LNCAP (cell line): ENCODE results near the gene GLI3.

ENCODE experiments used
- TF ChIP-seq, protein P1 (sequence below): fragments of 450-650 bp; IDR thresholded peaks from 2 replicates; pipeline ENCODE4 v1.5.1; 2017; ENCODE audit warnings: mild to moderate bottlenecking

GLI3 gene

DNA sequence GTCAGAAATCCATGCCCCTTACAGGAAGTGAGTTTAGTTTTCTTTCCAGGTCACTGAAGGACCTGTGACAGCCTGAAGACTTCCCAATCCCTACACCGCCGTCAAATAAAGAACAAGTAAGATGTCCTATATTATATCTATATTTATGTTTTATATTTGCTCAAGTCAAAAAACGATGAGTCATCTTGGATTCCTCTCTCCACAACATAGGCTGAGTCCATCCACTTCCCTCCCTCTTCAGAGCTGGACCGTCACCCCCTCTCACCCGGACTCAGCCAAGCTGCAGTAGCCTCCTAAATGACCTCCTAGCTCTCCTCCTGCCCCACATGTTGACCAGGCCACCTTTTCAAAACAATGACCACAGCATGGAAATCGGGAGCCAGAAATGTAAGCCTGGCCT, 53.5 kb downstream of the GLI3 start:
- TF ChIP-seq, protein P1, sequence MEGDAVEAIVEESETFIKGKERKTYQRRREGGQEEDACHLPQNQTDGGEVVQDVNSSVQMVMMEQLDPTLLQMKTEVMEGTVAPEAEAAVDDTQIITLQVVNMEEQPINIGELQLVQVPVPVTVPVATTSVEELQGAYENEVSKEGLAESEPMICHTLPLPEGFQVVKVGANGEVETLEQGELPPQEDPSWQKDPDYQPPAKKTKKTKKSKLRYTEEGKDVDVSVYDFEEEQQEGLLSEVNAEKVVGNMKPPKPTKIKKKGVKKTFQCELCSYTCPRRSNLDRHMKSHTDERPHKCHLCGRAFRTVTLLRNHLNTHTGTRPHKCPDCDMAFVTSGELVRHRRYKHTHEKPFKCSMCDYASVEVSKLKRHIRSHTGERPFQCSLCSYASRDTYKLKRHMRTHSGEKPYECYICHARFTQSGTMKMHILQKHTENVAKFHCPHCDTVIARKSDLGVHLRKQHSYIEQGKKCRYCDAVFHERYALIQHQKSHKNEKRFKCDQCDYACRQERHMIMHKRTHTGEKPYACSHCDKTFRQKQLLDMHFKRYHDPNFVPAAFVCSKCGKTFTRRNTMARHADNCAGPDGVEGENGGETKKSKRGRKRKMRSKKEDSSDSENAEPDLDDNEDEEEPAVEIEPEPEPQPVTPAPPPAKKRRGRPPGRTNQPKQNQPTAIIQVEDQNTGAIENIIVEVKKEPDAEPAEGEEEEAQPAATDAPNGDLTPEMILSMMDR, result no peak

DNA sequence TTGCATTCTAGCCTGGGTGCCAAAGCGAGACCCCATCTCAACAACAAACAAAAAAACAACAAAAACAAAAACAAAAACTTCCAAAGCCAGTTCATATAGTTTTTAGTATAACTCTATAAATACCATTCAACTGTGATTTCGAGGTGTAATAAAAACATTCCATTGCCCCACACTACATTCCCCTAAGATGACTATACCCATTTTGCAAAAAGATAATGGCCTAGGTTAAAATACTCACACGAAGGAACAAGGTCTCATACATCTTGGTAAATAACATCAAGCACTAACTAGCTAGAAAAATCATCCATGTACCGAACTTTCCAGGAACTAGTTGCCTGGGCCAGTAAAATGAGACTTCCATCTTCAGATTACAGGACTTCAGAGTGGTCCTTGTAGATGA, 55.4 kb downstream of the GLI3 start:
- TF ChIP-seq, protein P1, result no peak

DNA sequence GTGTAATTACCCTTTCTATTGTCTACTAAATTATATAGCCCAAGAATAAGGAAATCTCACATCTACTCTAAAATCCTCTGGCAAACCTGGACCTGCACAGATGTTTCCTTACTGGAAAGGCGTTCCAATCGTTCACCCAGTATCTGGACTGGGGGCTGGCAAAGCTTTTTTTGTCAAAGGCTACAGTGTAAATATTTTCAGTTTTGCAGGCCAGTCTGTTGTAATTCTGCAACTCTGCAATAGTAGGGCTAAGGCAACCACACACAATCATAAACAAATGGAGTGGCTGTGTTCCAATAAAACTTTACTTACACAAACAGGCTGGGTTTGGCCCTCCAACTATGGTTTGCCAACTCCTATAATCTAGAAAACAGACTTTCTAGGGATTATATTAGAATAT, 56.2 kb downstream of the GLI3 start:
- TF ChIP-seq, protein P1, result no peak

DNA sequence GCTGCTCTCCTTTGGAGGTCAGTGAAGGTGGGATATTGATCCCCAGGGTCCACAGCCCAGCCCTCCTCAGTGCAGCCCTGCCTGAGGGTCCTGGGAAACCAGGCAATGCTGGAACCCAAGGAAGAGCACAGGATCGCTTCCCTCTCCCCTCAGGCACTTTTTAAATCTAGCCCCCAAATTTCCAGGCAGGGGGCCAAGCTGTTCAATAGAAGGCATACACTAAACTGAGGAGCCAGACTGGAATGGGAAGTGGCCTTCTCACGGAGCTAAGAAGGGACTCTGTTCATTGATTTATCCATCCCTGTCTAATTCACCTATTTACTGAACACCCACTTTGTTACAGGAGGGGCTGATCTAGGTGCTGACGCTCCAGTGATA, 60.3 kb downstream of the GLI3 start:
- TF ChIP-seq, protein P1, result no peak

DNA sequence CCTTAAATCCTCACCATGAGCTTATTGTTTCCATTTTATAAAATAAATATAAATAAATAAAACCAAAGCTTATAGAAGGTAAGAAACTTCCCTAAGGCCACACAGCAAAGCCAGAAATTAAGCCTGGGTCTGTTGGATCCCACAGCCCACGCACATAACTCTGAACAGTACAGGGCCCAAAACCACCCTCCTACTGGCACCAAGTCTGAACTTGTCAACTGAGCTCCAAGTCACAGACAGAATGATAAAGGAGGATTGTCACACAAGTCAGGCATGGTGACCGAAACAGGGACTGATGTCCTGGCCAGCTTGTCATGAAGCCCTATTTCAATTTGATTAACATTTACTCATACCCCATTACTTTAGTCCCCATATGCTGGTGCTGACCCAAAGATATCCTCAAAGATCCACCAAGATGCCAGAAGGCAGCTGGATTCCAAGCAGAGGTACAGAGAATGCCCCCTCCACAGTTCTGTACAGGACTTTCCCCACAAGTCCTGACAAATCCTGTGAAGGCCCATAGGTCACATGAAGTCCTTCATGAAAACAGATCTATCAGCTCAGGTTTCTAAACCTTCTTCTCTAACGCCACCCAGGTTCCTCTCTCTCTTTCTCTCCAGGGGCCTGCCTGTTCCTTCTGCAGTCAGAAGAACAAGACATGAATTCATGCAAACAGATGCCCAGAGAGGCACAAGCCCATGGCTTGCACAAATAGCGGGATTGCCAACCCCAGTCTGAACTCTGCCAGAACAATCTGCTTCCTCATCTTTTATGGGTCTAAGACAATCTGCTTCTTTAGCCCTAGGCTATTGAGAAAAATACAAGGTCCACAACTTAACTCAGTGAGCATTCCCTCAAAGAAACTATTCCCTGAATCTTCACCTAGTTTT, 60.9 kb downstream of the GLI3 start:
- TF ChIP-seq, protein P1, result no peak

DNA sequence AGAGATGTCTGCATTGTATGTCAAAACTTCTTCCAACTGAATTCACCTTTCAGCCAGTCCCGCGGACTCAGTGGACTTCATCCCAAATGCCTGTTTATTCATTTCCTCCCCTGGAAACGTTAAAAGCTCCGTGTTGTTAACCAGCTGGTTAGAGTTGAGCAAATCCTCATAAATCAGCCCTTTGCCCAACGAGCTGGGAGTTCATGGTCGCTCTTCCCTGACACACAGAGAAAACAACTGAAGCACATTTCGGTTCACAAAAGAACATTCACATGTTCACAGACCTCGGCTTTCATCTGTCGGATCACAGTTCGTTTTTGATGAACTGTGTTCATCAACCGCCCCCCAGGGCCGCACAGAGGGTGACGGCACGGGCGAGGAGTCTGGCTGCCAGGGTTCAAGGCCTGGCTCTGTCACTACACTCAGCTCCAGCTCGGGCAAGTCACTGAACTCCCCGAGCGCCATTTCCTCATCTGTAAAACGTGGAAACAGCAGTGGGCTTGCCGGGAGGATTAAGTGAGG, 62.6 kb downstream of the GLI3 start:
- TF ChIP-seq, protein P1, result no peak

DNA sequence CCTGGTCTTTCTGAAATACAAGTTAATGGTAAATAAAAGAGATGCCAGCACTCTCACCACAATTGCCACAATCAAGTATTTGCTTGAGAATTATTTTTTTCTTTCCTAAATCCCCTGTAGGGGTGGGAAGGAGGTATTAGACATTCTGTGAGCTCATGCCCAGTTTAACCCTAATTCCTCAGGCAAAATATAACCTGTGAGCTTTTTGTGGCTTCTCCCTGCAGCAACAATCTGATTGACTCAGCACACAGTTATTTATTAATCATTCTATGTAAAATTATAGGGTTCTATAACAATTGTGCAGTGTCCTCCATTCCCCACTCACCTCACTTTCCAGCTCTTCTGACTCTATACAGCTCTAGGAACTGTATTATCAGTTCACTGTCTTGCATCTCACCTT, 66.3 kb downstream of the GLI3 start:
- TF ChIP-seq, protein P1, result no peak
